Thyroid gland (tissue), 4 donors: ENCODE measurements around the gene ULK3.

ENCODE experiments used
- CTCF ChIP-seq, 6 experiments: fragments of 200-600 bp in 3 of 6; fragments of 450-650 bp in 3 of 6; sonication (generic) in 3 of 6; IDR thresholded peaks; one replicate each; pipeline ENCODE4 v1.5.1; 2016 to 2019; ENCODE audit warnings: antibody characterized with exemption in 6 of 6, mild to moderate bottlenecking in 2 of 6, inconsistent platforms in 1 of 6, moderate library complexity in 1 of 6
- POLR2A ChIP-seq, 2 donors: fragments of 450-650 bp; IDR thresholded peaks; one replicate each; pipeline ENCODE4 v1.6.1; 2017; ENCODE audit warnings: antibody characterized with exemption in 2 of 2, mild to moderate bottlenecking in 2 of 2, moderate library complexity in 1 of 2

GRCh38 chr15:74821091-74821789, 21.7 kb downstream of the ULK3 start:
- TF ChIP-seq CTCF (IDR thresholded peaks at IDR 0.05) (no peak), POLR2A (IDR thresholded peaks at IDR 0.05) (no peak)
